ENCODE data around the gene PCSK7. TPM values are rescaled to one million over a fixed set of nuclear protein-coding genes. Genes with fewer than 3 reads are reported as not detected.
"Not testable (repeated sequence)": the region's sequence is repeated elsewhere in the genome, so short reads cannot be mapped to it uniquely, and the experiment has no call there.

PCSK7 gene
- total RNA-seq, 1 experiment from 2014 or later, result 28.4 TPM

DNA sequence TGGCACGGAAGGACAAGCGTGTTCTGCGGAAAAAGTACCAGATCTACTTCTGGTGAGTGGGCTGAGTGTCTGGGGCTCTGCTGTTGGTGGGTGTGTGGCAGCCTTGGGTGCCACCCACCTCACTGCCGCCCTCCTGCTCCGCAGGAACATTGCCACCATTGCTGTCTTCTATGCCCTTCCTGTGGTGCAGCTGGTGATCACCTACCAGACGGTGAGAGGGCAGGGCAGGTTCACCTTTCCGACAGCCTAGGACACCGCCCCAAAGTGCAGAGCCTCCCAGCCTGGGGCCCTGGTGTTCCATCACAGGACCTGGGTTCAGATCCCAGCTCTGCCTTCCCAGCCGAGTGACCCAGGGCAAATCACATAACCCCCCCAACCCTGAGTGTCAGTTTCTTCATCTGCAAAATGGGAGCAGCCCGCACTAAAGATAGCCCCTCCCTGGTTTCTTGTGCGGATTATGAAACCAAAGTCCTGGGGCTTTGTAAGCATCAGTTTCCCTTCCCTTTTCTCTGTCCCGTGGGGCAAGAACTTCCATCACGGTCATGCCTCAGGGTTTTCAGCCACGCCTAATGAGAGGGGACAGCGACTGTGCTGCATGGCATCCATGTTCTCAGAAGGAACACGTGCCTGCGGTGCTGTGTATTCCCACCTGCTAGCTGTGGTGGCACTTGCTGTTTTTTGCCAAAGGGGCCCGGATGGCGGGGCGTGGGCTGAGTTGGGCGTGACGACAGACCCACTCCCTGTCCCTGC is 42.5 kb downstream of the PCSK7 start:
- no peaks in the 10 kb centered on the region for H3K27me3 ChIP-seq (ENCODE audit: control insufficient read depth, insufficient read depth, low read length)
- no peak overlapping the region for H3K4me3 ChIP-seq (ENCODE audit: insufficient read depth, low read depth, low read length)
- no peak for DNase-seq
- peaks cover 1% of the 10 kb centered on the region for H3K36me3 ChIP-seq (replicated peaks; ENCODE audit: control insufficient read depth, insufficient read depth, low read length)

DNA sequence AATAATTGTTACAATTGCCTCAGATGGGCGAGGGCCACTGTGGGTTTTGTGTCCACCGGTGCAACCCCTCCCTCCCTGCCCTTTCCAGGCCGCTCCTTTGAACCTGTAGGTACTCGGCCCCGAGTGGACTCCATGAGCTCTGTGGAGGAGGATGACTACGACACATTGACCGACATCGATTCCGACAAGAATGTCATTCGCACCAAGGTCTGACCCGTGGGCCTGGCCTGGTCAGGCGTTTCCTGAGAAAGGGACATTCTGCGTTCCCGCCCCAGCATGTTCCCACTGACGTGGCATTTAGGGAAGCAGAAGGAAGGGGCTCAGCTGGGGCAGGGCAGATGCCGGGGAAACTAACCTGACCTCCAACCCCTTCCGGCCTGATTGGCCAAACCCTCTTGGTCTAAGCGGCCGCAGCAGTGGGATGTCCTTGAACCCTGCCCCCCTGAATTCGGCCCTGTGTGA is 43.2 kb downstream of the PCSK7 start:
- Histone ChIP-seq H3K27me3 (ENCODE audit: control insufficient read depth, insufficient read depth, low read length) (no peaks in the 10 kb centered on the region), H3K4me3 (ENCODE audit: insufficient read depth, low read depth, low read length) (no peak overlapping the region), H3K36me3 (replicated peaks; ENCODE audit: control insufficient read depth, insufficient read depth, low read length) (peaks cover 1% of the 10 kb centered on the region)
- DNase-seq, result peak; percentile 40

DNA sequence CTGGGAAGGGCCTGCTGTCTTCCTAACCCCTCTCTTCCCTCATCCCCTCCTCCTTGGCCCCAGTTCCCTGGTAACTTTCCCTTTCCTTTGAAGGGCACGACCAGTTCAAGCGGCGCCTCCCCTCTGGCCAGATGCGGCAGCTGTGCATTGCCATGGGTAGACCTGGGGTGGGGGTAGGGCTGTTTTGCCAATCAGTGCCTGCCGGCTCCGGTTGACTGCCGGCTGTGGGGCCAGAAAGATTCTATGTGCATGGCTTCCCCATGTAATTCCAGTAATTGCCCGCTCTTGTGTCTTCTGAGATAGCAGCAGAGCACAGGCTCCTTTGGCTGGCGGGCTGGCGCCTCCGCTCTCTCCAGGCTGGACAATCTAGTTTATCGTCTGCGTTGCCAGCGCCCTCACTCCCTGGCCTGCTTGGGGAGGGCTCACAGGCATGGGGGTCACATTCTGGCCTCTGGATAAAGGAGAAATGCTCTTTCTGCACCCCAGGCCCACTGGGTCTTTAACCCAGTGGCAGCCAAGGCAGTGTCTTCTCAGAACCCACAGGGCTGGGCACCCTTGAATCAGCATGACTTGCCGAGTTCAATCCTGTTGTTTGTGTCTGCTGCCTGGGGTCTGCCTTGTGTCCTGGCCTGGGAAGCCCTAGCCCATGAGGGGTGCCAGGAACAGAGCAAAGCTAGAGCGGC is 43.9 kb downstream of the PCSK7 start:
- Histone ChIP-seq H3K27me3 (ENCODE audit: control insufficient read depth, insufficient read depth, low read length) (no peaks in the 10 kb centered on the region), H3K36me3 (replicated peaks; ENCODE audit: control insufficient read depth, insufficient read depth, low read length) (peaks cover 1% of the 10 kb centered on the region)
- peak; percentile 59 for DNase-seq

DNA sequence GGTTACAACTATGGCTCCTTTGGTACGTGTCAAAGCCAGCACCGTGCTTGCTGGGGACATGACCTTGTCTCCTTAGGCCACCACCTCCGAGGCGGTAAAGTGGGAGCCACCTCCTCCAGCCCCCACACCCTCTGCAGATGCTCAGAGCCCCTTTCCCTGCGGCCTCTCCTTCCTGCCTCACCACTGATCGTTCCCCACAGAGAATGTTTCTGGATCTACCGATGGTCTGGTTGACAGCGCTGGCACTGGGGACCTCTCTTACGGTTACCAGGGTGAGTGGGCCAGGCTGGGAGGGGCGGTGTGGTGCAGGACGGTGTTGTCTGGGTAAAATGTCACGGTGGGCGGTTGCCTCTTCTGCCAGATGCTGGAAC is 44.5 kb downstream of the PCSK7 start:
- DNase-seq, result no peak

More for the DNA sequence above, 43.9 kb downstream of the PCSK7 start:
- H3K4me3 ChIP-seq (ENCODE audit: insufficient read depth, low read depth, low read length), result no peak overlapping the region

DNA sequence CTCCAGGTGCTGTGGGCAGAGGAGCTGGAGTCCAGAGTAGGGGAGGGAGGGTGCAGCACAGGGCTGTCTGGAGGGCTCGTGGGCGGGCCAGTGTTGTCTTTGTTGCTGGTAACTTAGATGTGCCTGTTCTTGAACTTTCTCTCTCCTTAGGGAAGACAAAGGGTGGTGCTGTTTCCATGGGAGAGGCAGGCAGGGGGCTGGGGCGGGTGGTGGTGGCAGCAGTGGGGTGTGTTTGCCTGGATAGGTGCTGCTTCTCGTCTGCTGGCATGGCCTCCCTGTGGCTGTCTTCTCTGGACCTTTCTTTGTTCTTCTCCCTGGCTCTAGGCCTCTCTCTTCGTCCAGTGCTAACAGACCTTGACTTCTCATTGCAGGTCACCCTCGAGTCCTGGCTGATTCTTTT is 44.9 kb downstream of the PCSK7 start:
- H3K36me3 ChIP-seq (replicated peaks; ENCODE audit: control insufficient read depth, insufficient read depth, low read length), result peaks cover 2% of the 10 kb centered on the region
- no peak overlapping the region for H3K4me3 ChIP-seq (ENCODE audit: insufficient read depth, low read depth, low read length)
- peak; percentile 43 for DNase-seq
- H3K27me3 ChIP-seq (ENCODE audit: control insufficient read depth, insufficient read depth, low read length), result no peaks in the 10 kb centered on the region

More for the DNA sequence above, 44.5 kb downstream of the PCSK7 start:
- H3K36me3 ChIP-seq (replicated peaks; ENCODE audit: control insufficient read depth, insufficient read depth, low read length), result peaks cover 1% of the 10 kb centered on the region
- no peak overlapping the region for H3K4me3 ChIP-seq (ENCODE audit: insufficient read depth, low read depth, low read length)
- H3K27me3 ChIP-seq (ENCODE audit: control insufficient read depth, insufficient read depth, low read length), result no peaks in the 10 kb centered on the region

DNA sequence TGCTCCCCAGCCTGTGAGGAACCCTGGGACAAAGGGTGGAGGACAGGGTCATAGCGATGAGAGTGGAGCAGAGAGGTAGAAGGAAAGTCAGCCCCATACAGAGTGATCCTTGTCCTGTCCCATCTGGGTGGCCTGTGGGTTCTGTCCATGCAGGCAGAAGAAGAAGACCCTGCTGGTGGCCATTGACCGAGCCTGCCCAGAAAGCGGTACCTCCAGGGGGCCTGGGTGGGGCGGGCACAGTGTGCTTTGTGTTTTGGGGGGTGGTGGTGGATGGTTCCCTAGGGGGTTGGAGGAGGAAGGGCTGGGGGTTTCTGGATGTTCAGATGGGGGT is 45.5 kb downstream of the PCSK7 start:
- Histone ChIP-seq H3K27me3 (ENCODE audit: control insufficient read depth, insufficient read depth, low read length) (no peaks in the 10 kb centered on the region), H3K36me3 (replicated peaks; ENCODE audit: control insufficient read depth, insufficient read depth, low read length) (peaks cover 3% of the 10 kb centered on the region), H3K4me3 (ENCODE audit: insufficient read depth, low read depth, low read length) (no peak overlapping the region)
- DNase-seq, result peak; percentile 22

DNA sequence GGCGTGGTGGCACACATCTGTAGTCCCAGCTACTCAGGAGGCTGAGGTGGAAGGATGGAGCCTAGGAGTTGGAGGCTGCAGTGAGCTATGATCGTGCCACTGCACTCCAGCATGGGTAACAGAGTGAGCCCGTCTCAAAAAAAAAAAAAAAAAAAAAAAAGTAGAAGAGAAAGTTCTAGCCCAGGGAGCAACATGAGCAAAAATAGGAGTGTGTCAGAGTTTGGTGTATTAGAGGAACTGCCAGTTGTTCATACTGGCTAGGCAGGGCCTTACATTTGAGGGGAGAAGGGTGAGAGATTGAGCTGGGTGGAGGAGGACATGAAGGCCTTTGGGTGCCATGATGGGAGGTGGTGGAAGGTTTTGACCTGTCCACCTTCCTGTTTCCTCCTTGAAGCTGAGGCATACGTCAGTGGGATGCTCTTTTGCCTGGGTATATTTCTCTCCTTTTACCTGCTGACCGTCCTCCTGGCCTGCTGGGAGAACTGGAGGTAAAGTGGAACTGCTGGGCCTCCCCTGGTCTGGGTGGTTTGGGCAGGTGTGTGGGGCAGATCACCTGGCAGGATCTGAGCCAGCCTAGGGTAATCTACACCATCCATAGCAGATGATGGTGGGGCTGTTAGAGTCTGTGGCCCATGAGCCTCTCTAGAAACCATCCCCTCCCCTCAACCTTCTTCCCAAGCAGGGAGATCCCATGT is 46.0 kb downstream of the PCSK7 start:
- DNase-seq, result peak; percentile 40
- H3K4me3 ChIP-seq (ENCODE audit: insufficient read depth, low read depth, low read length), result no peak overlapping the region
- H3K36me3 ChIP-seq (replicated peaks; ENCODE audit: control insufficient read depth, insufficient read depth, low read length), result peaks cover 3% of the 10 kb centered on the region
- no peaks in the 10 kb centered on the region for H3K27me3 ChIP-seq (ENCODE audit: control insufficient read depth, insufficient read depth, low read length)

DNA sequence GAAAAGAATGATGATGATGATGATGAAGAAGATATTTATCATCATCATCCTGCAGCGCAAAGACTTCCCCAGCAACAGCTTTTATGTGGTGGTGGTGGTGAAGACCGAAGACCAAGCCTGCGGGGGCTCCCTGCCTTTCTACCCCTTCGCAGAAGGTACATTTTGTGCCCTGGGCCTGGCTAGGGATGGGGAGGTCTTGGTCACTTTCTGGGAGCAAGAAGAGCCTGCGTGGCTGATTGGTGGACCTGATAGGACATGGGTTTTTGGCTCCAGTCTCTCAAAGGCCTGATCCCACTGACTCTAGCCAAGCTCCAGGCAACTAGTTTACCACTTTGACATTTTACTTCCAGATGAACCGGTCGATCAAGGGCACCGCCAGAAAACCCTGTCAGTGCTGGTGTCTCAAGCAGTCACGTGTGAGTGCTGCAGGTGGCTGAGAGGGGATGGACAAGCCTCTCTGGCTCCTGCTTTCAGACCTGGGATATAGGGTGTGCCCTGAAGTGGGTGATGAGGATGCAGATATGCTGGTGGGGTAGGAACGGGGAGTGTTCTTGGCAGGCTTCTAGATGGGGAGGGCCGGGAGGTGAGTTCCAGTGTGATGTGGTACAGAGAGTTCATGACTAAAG is 48.0 kb downstream of the PCSK7 start:
- Histone ChIP-seq H3K4me3 (ENCODE audit: insufficient read depth, low read depth, low read length) (no peak overlapping the region), H3K36me3 (replicated peaks; ENCODE audit: control insufficient read depth, insufficient read depth, low read length) (peaks cover 2% of the 10 kb centered on the region; the same call in 1 of the 2 replicates), H3K27me3 (ENCODE audit: control insufficient read depth, insufficient read depth, low read length) (no peaks in the 10 kb centered on the region)
- DNase-seq, result no peak

DNA sequence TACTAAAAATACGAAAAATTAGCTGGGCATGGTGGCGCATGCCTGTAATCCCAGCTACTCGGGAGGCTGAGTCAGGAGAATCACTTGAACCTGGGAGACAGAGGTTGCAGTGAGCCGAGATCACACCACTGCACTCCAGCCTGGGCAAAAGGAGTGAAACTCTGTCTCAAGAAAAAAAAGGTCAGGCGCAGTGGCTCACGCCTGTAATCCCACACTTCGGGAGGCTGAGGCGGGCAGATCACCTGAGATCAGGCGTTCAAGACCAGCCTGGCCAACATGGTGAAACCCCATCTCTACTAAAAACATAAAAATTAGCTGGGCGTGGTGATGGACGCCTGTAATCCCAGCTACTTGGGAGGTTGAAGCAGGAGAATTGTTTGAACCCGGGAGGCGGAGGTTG is 48.7 kb downstream of the PCSK7 start:
- DNase-seq; H3K27me3 ChIP-seq (ENCODE audit: control insufficient read depth, insufficient read depth, low read length); H3K4me3 ChIP-seq (ENCODE audit: insufficient read depth, low read depth, low read length); H3K36me3 ChIP-seq (replicated peaks; ENCODE audit: control insufficient read depth, insufficient read depth, low read length): not testable (repeated sequence)

DNA sequence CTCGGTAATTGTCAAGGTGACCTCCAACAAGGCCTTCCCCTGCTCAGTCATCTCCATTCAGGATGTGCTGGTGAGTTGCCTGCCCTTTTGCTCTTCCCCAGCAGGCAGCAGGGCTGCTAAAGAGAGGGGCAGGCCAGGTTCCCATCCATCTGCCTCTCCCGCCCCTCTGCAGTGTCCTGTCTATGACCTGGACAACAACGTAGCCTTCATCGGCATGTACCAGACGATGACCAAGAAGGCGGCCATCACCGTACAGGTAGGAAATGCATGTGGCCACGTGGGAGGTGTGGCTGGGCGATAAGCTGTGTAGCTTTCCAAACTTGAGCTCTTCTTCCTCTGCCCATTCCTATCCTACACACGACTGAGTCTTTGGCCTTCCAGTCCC is 49.3 kb downstream of the PCSK7 start:
- no peaks in the 10 kb centered on the region for H3K27me3 ChIP-seq (ENCODE audit: control insufficient read depth, insufficient read depth, low read length)
- H3K4me3 ChIP-seq (ENCODE audit: insufficient read depth, low read depth, low read length), result no peak overlapping the region
- H3K36me3 ChIP-seq (replicated peaks; ENCODE audit: control insufficient read depth, insufficient read depth, low read length), result peaks cover 2% of the 10 kb centered on the region; the same call in 1 of the 2 replicates
- DNase-seq, result no peak

DNA sequence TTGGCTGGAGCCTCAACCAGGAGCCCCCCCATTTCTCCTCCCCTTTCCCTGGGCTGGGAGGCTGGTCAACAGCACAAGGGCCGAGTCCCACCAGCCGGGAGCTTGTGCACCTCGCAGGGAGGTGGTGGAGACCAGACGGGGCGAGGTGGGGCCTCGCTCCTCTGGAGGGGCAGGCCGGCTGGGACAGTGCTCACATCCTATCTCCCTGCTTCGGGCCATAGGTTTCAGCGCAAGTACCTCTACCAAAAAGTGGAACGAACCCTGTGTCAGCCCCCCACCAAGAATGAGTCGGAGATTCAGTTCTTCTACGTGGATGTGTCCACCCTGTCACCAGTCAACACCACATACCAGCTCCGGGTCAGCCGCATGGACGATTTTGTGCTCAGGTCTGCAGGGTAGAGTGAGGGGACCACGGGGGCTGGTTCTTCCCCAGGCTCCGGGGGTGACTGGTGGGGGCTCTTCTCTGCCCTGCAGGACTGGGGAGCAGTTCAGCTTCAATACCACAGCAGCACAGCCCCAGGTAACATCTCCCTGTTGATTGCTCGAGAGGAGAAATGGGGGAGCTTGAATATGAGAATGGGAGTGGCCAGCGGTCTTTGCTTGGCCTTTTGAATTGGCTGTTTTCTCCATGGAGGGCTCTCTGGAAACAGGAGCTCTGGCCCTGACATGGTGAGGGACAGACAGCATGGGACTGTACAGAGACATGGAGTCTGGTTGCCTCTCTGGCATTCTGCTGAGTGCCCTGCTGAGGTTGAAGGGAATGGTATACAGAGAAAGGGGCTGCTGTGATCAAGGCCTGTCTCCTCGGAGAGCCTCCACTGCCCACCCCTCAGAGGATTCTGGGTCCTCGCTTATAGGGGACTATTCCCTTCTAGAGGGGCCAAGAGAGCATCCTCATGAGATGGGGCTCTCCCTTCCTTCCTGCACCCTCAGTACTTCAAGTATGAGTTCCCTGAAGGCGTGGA is 50.0 kb downstream of the PCSK7 start:
- Histone ChIP-seq H3K36me3 (replicated peaks; ENCODE audit: control insufficient read depth, insufficient read depth, low read length) (peaks cover 2% of the 10 kb centered on the region; the same call in 1 of the 2 replicates), H3K4me3 (ENCODE audit: insufficient read depth, low read depth, low read length) (no peak overlapping the region), H3K27me3 (ENCODE audit: control insufficient read depth, insufficient read depth, low read length) (no peaks in the 10 kb centered on the region)
- DNase-seq, result no peak

DNA sequence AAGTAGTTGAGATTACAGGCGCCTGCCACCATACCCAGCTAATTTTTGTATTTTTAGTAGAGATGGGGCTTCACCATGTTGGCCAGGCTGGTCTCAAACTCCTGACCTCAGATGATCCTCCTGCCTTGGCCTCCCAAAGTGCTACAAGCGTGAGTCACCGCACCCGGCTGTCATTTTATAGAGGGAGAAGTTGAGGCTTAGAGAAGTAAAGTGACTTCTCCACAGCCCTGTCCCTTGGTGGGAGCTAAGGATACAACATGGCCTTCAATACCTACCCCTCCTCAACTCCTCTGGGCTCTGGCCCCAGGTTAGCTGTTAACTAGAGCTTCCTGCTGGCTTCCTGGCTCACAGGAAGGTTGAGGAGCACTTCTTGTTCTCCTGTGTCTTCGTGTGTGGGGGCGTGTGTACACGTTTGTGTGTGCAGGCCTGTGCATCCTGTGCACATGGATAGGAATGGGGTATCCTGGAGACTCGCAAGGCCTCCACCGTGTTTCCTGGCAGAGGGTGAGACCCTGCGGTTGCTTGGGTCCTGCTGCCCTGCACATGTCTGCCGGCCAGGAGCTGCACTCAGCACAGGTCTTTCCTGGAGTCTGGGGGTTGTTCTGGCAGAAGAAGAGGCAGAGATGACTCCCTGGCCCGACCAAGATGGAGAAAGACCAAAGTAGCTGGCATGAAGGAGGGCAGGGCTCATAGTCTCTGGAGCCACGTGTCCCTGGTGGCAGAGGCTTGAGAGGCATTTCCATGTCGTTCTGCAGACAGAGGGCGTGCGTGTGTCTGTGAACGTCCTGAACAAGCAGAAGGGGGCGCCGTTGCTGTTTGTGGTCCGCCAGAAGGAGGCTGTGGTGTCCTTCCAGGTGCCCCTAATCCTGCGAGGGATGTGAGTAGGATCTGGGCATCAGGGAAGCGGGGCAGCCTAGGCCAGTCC is 51.0 kb downstream of the PCSK7 start:
- Histone ChIP-seq H3K27me3 (ENCODE audit: control insufficient read depth, insufficient read depth, low read length) (no peaks in the 10 kb centered on the region), H3K4me3 (ENCODE audit: insufficient read depth, low read depth, low read length) (no peak overlapping the region), H3K36me3 (replicated peaks; ENCODE audit: control insufficient read depth, insufficient read depth, low read length) (peaks cover 2% of the 10 kb centered on the region; the same call in 1 of the 2 replicates)
- peak; percentile 92 for DNase-seq

DNA sequence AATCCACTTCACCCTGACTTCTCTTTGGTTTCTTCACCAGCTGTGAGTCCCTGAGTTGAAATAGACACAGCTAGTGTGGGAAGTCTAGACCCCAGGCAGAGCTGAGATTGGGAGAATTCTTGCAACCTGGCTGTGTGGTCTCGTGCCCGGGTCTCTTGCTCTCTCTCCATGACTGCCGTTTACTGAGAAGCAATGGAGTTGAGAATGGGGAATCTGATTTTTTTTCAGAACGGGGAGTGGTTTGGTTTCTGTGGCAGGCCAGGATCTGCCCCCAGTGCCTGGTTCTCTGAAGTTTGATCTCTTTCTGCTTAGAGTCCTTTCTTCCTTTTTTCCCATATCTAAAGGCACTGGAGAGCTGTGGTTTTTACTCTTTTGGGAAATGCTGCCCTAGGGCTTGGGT is 51.9 kb downstream of the PCSK7 start:
- DNase-seq, result peak; percentile 45
- peaks cover 2% of the 10 kb centered on the region; the same call in 1 of the 2 replicates for H3K36me3 ChIP-seq (replicated peaks; ENCODE audit: control insufficient read depth, insufficient read depth, low read length)

More for the DNA sequence above, 51.9 kb downstream of the PCSK7 start:
- Histone ChIP-seq H3K27me3 (ENCODE audit: control insufficient read depth, insufficient read depth, low read length) (no peaks in the 10 kb centered on the region), H3K4me3 (ENCODE audit: insufficient read depth, low read depth, low read length) (no peak overlapping the region)
